ENCODE data around the gene CNP. TPM values are rescaled to one million over a fixed set of nuclear protein-coding genes. Genes with fewer than 3 reads are reported as not detected.

CNP gene
- total and polyA plus RNA-seq, 2 donors (not counting 1 experiment from before 2014, with no cell fraction given), result 57.7 to 60.4 TPM

DNA sequence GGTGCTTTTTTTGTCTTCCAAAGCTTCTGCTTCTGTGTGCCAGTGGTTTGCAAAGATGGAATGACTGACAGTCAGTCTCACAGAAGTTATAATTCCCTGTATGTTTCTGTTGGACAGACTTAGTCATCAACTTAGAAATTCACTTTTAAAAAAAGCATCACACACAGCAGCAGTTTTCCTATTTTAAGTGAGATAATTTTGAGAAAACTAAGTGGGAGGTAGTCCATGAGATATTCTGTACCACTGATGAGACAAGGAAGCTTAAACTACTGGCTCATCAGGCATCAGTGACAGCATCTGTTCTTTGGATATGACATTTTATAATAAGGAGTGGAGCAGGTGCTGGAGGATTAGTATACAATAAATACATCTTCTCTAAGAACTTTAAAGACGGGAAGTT lies 20.0 kb downstream of the CNP start:
- Histone ChIP-seq H3K36me3 (ENCODE audit: control insufficient read depth, insufficient read depth, low read length) (peaks cover 14% of the 10 kb centered on the region), H3K27ac (ENCODE audit: insufficient read depth, low read length) (no peak overlapping the region), H3K9ac (ENCODE audit: insufficient read depth, low read length) (no peak overlapping the region), H3K4me2 (ENCODE audit: extremely low read depth, insufficient read depth, low read length) (no peak overlapping the region), H3K79me2 (ENCODE audit: control insufficient read depth, insufficient read depth, low read length) (no peaks in the 10 kb centered on the region), H2AFZ (ENCODE audit: low read length) (no peak overlapping the region), H3K4me3 (replicated peaks in 1 of 4; ENCODE audit: control extremely low read depth in 1 of 4, insufficient read depth in 1 of 4, low read depth in 3 of 4, low read length in 4 of 4) (no peak overlapping the region), H3K27me3 (ENCODE audit: control insufficient read depth, insufficient read depth, low read length) (no peaks in the 10 kb centered on the region), H3K4me1 (ENCODE audit: control insufficient read depth, extremely low read depth, insufficient read depth, low read length) (no peaks in the 10 kb centered on the region), H3K9me3 (ENCODE audit: control insufficient read depth, insufficient read depth, low read depth, low read length) (no peaks in the 10 kb centered on the region), H4K20me1 (ENCODE audit: control insufficient read depth, extremely low read depth, insufficient read depth, low read length) (no peaks in the 10 kb centered on the region)
- no peak for DNase-seq (ENCODE audit: low read depth in 2 of 2)
- TF ChIP-seq, protein P1, sequence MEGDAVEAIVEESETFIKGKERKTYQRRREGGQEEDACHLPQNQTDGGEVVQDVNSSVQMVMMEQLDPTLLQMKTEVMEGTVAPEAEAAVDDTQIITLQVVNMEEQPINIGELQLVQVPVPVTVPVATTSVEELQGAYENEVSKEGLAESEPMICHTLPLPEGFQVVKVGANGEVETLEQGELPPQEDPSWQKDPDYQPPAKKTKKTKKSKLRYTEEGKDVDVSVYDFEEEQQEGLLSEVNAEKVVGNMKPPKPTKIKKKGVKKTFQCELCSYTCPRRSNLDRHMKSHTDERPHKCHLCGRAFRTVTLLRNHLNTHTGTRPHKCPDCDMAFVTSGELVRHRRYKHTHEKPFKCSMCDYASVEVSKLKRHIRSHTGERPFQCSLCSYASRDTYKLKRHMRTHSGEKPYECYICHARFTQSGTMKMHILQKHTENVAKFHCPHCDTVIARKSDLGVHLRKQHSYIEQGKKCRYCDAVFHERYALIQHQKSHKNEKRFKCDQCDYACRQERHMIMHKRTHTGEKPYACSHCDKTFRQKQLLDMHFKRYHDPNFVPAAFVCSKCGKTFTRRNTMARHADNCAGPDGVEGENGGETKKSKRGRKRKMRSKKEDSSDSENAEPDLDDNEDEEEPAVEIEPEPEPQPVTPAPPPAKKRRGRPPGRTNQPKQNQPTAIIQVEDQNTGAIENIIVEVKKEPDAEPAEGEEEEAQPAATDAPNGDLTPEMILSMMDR (conservative IDR thresholded peaks at IDR 0.05 in 1 of 2, IDR thresholded peaks at IDR 0.05 in 1 of 2; ENCODE audit: low read depth in 1 of 2, low read length in 2 of 2), result no peak
- TF ChIP-seq EZH2 (IDR thresholded peaks at IDR 0.05; ENCODE audit: low read length, missing control alignments), result no peak

DNA sequence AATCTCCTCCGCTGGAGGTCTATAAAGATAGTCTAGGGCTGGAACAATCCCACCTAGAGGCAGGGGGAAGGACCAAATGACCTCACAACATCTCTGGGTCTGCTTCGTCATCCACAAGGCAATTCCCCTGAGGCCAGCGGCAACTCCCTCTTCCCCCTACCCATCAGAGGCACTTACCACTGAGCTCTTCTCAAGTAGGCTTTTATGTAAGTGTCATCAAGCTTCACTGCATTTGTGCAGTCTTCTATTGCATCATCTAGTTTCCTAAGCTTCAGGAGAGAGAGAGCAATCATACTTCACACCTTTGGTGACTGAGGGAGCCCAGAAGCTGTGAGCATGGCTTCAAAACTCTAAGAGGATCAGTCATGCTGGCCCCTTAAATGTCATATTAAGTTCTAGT lies 21.0 kb downstream of the CNP start:
- Histone ChIP-seq H3K4me3 (replicated peaks in 1 of 4; ENCODE audit: control extremely low read depth in 1 of 4, insufficient read depth in 1 of 4, low read depth in 3 of 4, low read length in 4 of 4) (no peak overlapping the region), H2AFZ (ENCODE audit: low read length) (no peak overlapping the region), H4K20me1 (ENCODE audit: control insufficient read depth, extremely low read depth, insufficient read depth, low read length) (no peaks in the 10 kb centered on the region), H3K79me2 (ENCODE audit: control insufficient read depth, insufficient read depth, low read length) (no peaks in the 10 kb centered on the region), H3K27ac (ENCODE audit: insufficient read depth, low read length) (no peak overlapping the region), H3K4me2 (ENCODE audit: extremely low read depth, insufficient read depth, low read length) (no peak overlapping the region), H3K36me3 (ENCODE audit: control insufficient read depth, insufficient read depth, low read length) (peaks cover 9% of the 10 kb centered on the region), H3K9ac (ENCODE audit: insufficient read depth, low read length) (no peak overlapping the region), H3K27me3 (ENCODE audit: control insufficient read depth, insufficient read depth, low read length) (no peaks in the 10 kb centered on the region), H3K4me1 (ENCODE audit: control insufficient read depth, extremely low read depth, insufficient read depth, low read length) (no peaks in the 10 kb centered on the region), H3K9me3 (ENCODE audit: control insufficient read depth, insufficient read depth, low read depth, low read length) (no peaks in the 10 kb centered on the region)
- DNase-seq (ENCODE audit: low read depth in 2 of 2), result no peak
- TF ChIP-seq, protein P1 (conservative IDR thresholded peaks at IDR 0.05 in 1 of 2, IDR thresholded peaks at IDR 0.05 in 1 of 2; ENCODE audit: low read depth in 1 of 2, low read length in 2 of 2), result no peak
- no peak for TF ChIP-seq EZH2 (IDR thresholded peaks at IDR 0.05; ENCODE audit: low read length, missing control alignments)

DNA sequence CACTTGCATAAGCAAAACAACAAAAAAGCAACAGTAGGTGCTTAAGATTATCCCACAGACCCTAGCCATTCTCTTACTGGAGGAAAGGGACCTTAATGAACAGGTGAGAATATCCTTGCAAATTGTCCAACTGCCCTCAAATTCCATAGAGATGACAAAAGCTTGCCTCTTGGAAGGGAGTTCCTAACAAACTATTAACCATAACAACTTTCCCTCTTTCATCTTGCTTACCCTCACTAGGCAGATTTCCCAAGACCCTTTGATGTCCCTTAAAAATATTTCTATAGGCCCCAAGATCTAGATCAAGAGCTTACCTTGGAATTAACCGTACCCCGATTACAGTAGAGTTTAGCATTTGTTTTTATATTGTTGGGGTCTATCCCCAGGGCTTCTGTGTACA lies 21.8 kb downstream of the CNP start:
- no peaks in the 10 kb centered on the region for H3K4me1 ChIP-seq (ENCODE audit: control insufficient read depth, extremely low read depth, insufficient read depth, low read length)
- no peaks in the 10 kb centered on the region for H3K9me3 ChIP-seq (ENCODE audit: control insufficient read depth, insufficient read depth, low read depth, low read length)
- no peaks in the 10 kb centered on the region for H3K79me2 ChIP-seq (ENCODE audit: control insufficient read depth, insufficient read depth, low read length)
- DNase-seq (ENCODE audit: low read depth in 2 of 2), result no peak
- no peaks in the 10 kb centered on the region for H4K20me1 ChIP-seq (ENCODE audit: control insufficient read depth, extremely low read depth, insufficient read depth, low read length)
- no peaks in the 10 kb centered on the region for H3K27me3 ChIP-seq (ENCODE audit: control insufficient read depth, insufficient read depth, low read length)
- no peak overlapping the region for H3K4me3 ChIP-seq (replicated peaks in 1 of 4; ENCODE audit: control extremely low read depth in 1 of 4, insufficient read depth in 1 of 4, low read depth in 3 of 4, low read length in 4 of 4)
- H3K36me3 ChIP-seq (ENCODE audit: control insufficient read depth, insufficient read depth, low read length), result peaks cover 9% of the 10 kb centered on the region
- no peak for TF ChIP-seq EZH2 (IDR thresholded peaks at IDR 0.05; ENCODE audit: low read length, missing control alignments)
- TF ChIP-seq, protein P1 (conservative IDR thresholded peaks at IDR 0.05 in 1 of 2, IDR thresholded peaks at IDR 0.05 in 1 of 2; ENCODE audit: low read depth in 1 of 2, low read length in 2 of 2), result no peak
- H3K9ac ChIP-seq (ENCODE audit: insufficient read depth, low read length), result no peak overlapping the region
- H3K4me2 ChIP-seq (ENCODE audit: extremely low read depth, insufficient read depth, low read length), result no peak overlapping the region
- H3K27ac ChIP-seq (ENCODE audit: insufficient read depth, low read length), result no peak overlapping the region
- H2AFZ ChIP-seq (ENCODE audit: low read length), result no peak overlapping the region

All from fibroblast of lung (primary cell).